GM12878 (cell line): ENCODE measurements around the gene HNMT. TPM values are rescaled to one million over a fixed set of nuclear protein-coding genes. Genes with fewer than 3 reads are reported as not detected.

Experiments
- ATAC-seq: fragments of 200-7000 bp; cut with Tn5 transposase; 3 replicates; pipeline ENCODE4 v1.9.1; 2020; ENCODE audit warnings: mild to moderate bottlenecking, moderate library complexity
- BruUV-seq: library from RNA; stranded (reverse); fragments of 400-500 nt; replicated peaks from 2 replicates; lab custom pipeline; 2021; lab: Mats Ljungman, UMichigan
- CTCF ChIA-PET: fragments of 300-600 bp; sonication (Branson Sonifier 250); formaldehyde crosslinking; extraction: SDS; loops from one replicate; lab custom pipeline; 2021; ENCODE audit warnings: inconsistent platforms; lab: Yijun Ruan, JAX
- POLR2A ChIA-PET: fragments of 350-600 bp; formaldehyde crosslinking; extraction: SDS; loops from one replicate; lab custom pipeline; 2021; ENCODE audit warnings: inconsistent platforms; lab: Charles Lee
- RAD21 ChIA-PET: fragments of 300-600 bp; sonication (Branson Sonifier 250); formaldehyde crosslinking; loops from one replicate; lab custom pipeline; 2023; ENCODE audit warnings: antibody characterized with exemption; ENCODE audit not compliant: unreplicated experiment; lab: Charles Lee
- SMC1A ChIA-PET: fragments of 300-600 bp; sonication (Branson Sonifier 250); formaldehyde crosslinking; loops from one replicate; lab custom pipeline; 2023; ENCODE audit not compliant: unreplicated experiment, uncharacterized antibody; lab: Charles Lee
- DNase-seq: peaks from one replicate; pipeline ENCODE4 v3.0.0-alpha.2; 2011; ENCODE audit warnings: low read depth, low spot score
- FAIRE-seq: peaks from 3 replicates; lab custom pipeline; 2011; peaks lifted over from hg19 to GRCh38; lab: Jason Lieb, UNC
- H2AFZ ChIP-seq: 2 replicates; pipeline ENCODE4 v1.6.0; 2011; ENCODE audit warnings: low read depth, low read length, control low read depth; ENCODE audit not compliant: control insufficient read depth
- H3K27ac ChIP-seq: 2 replicates; pipeline ENCODE4 v1.5.1; 2011; ENCODE audit warnings: control low read depth; ENCODE audit not compliant: control insufficient read depth, insufficient read depth
- H3K27me3 ChIP-seq, 2 experiments: replicated peaks in 1 of 2; 2 replicates each; pipeline versions ENCODE4 v1.6.0 to v1.6.1; 2011; ENCODE audit warnings: low read length in 1 of 2; ENCODE audit not compliant: control insufficient read depth in 2 of 2, insufficient read depth in 2 of 2
- H3K36me3 ChIP-seq, 2 experiments: 2 replicates each; pipeline ENCODE4 v1.5.1; 2011; ENCODE audit warnings: low read length in 1 of 2; ENCODE audit not compliant: control insufficient read depth in 2 of 2, insufficient read depth in 2 of 2
- H3K4me1 ChIP-seq: 2 replicates; pipeline ENCODE4 v1.6.1; 2011; ENCODE audit warnings: mild to moderate bottlenecking, low read length, moderate library complexity, mixed read lengths; ENCODE audit not compliant: control insufficient read depth, insufficient read depth
- H3K4me2 ChIP-seq: 2 replicates; pipeline ENCODE4 v1.6.0; 2011; ENCODE audit warnings: control low read depth; ENCODE audit not compliant: control insufficient read depth, insufficient read depth
- H3K4me3 ChIP-seq: fragments of 200-600 bp; sonication (generic); 2 replicates; pipeline ENCODE4 v1.5.1; 2016
- H3K79me2 ChIP-seq: 2 replicates; pipeline ENCODE4 v1.6.0; 2011; ENCODE audit warnings: low read length; ENCODE audit not compliant: control insufficient read depth, insufficient read depth
- H3K9ac ChIP-seq: 2 replicates; pipeline ENCODE4 v1.8.0; 2011; ENCODE audit warnings: low read length, control low read depth, mixed read lengths; ENCODE audit not compliant: control insufficient read depth, insufficient read depth
- H3K9me3 ChIP-seq: replicated peaks from 3 replicates; pipeline ENCODE4 v1.5.1; 2011; ENCODE audit warnings: mild to moderate bottlenecking, low read length; ENCODE audit not compliant: control insufficient read depth, insufficient read depth
- H4K20me1 ChIP-seq: 2 replicates; pipeline ENCODE4 v1.6.0; 2011; ENCODE audit not compliant: control insufficient read depth, insufficient read depth
- BACH1 ChIP-seq: fragments of 450-650 bp; IDR thresholded peaks from 2 replicates; pipeline ENCODE4 v1.6.1; 2017; ENCODE audit warnings: mild to moderate bottlenecking, borderline replicate concordance
- CBX3 ChIP-seq: fragments of 200-600 bp; sonication (generic); IDR thresholded peaks from 2 replicates; pipeline ENCODE4 v1.6.1; 2016; ENCODE audit warnings: low read depth, borderline replicate concordance
- CREM ChIP-seq: IDR thresholded peaks from 2 replicates; pipeline ENCODE4 v1.6.1; 2014; ENCODE audit warnings: antibody characterized with exemption, low read depth
- EP300 ChIP-seq, 2 experiments: fragments of 150-350 bp in 1 of 2; IDR thresholded peaks; 2 replicates each; pipeline ENCODE4 v1.6.1; 2011 to 2012; ENCODE audit warnings: low read depth in 2 of 2, low read length in 2 of 2, borderline replicate concordance in 1 of 2, improper control_type of control experiment in 1 of 2, inconsistent platforms in 1 of 2; ENCODE audit not compliant: control insufficient read depth in 1 of 2
- ETV6 ChIP-seq, 2 experiments: fragments of 450-650 bp in 1 of 2; IDR thresholded peaks in 1 of 2; conservative IDR thresholded peaks in 1 of 2; 2 replicates each; pipeline ENCODE4 v1.6.1; 2014; ENCODE audit warnings: antibody characterized with exemption in 1 of 2, borderline replicate concordance in 1 of 2, low read depth in 1 of 2, mild to moderate bottlenecking in 1 of 2, moderate library complexity in 1 of 2
- GABPA ChIP-seq: IDR thresholded peaks from 2 replicates; pipeline ENCODE4 v1.6.1; 2014; ENCODE audit warnings: antibody characterized with exemption, low read depth, mild to moderate bottlenecking, inconsistent platforms
- GATAD2B ChIP-seq: fragments of 450-650 bp; conservative IDR thresholded peaks from 2 replicates; pipeline ENCODE4 v1.6.1; 2017; ENCODE audit warnings: low read depth, mild to moderate bottlenecking, moderate library complexity
- HCFC1 ChIP-seq: fragments of 150-350 bp; IDR thresholded peaks from 2 replicates; pipeline ENCODE4 v1.6.1; 2014; ENCODE audit warnings: low read length
- NFIC ChIP-seq: IDR thresholded peaks from 2 replicates; pipeline ENCODE4 v1.6.1; 2012; ENCODE audit warnings: low read depth, mild to moderate bottlenecking, inconsistent platforms, low read length, moderate library complexity
- SIX5 ChIP-seq: IDR thresholded peaks from 2 replicates; pipeline ENCODE4 v1.6.1; 2011; ENCODE audit warnings: mild to moderate bottlenecking, low read depth, low read length, moderate library complexity; ENCODE audit not compliant: severe bottlenecking
- SMARCA5 ChIP-seq: fragments of 450-650 bp; IDR thresholded peaks from 2 replicates; pipeline ENCODE4 v1.6.1; 2017; ENCODE audit warnings: mild to moderate bottlenecking
- SREBF1 ChIP-seq: IDR thresholded peaks from 2 replicates; pipeline ENCODE4 v1.6.1; 2012; ENCODE audit warnings: mild to moderate bottlenecking, low read length
- TCF12 ChIP-seq: IDR thresholded peaks from 2 replicates; pipeline ENCODE4 v1.6.1; 2011; ENCODE audit warnings: low read depth, mild to moderate bottlenecking, low read length
- WRNIP1 ChIP-seq: IDR thresholded peaks from 2 replicates; pipeline ENCODE4 v1.6.1; 2011; ENCODE audit warnings: low read depth, low read length, improper control_type of control experiment, borderline replicate concordance
- ZBED1 ChIP-seq: IDR thresholded peaks from 2 replicates; pipeline ENCODE4 v1.6.1; 2016; ENCODE audit warnings: borderline replicate concordance
- WGBS: methylation state at CpG from one replicate; pipeline ENCODE4 v1.1.6; 2016; ENCODE audit warnings: low lambda C conversion rate; ENCODE audit not compliant: insufficient replicate concordance, insufficient coverage; ENCODE audit errors: missing lambda C conversion rate; 5-methylcytosine and 5-hydroxymethylcytosine counted together
- in situ Hi-C: fragments of 300-500 bp; cut with MboI; formaldehyde crosslinking; loops from 9 replicates; pipeline ENCODE4 v1.14.3; 2018; ENCODE audit warnings: mixed read lengths
- intact Hi-C: fragments of 100-400 bp; cut with micrococcal nuclease; formaldehyde crosslinking; loops from one replicate; pipeline ENCODE4 v1.14.2; 2022; ENCODE audit not compliant: unreplicated experiment
- polyA plus RNA-seq, 11 experiments: library from polyadenylated mRNA; depleted of rRNA in 4 of 11; unstranded in 6 of 11; stranded (reverse) in 5 of 11; fragments of >200 nt; fragmentation: Nextera tagmentation in 4 of 11; fragmentation: Illumina TruSeq in 1 of 11; extraction: Ambion mirVana in 4 of 11; extraction: Trizol in 1 of 11; gene quantifications; 1 replicate in 1 of 11; 2 replicates in 10 of 11; pipeline versions ENCODE4 v1.2.1 to v1.2.3, GENCODE V29; 2011 to 2016; ENCODE audit warnings: inconsistent platforms in 2 of 11, missing spikeins in 2 of 11, low read depth in 1 of 11
- total RNA-seq, 4 experiments: library from RNA; depleted of rRNA in 3 of 4; stranded (reverse); fragments of >200 nt in 3 of 4; fragmentation: Illumina TruSeq in 1 of 4; extraction: Trizol in 1 of 4; gene quantifications; 2 replicates each; pipeline versions ENCODE4 v1.2.1 to v1.2.3, GENCODE V29; 2013 to 2021
- TF ChIP-seq, protein P1 (sequence below): IDR thresholded peaks from 2 replicates; pipeline ENCODE4 v1.6.1; 2011; ENCODE audit warnings: low read depth, mild to moderate bottlenecking, low read length, moderate library complexity, borderline replicate concordance; ENCODE audit errors: extremely low read depth

The HNMT gene
- total and polyA plus RNA-seq, 10 of the 15 experiments (the other 5 are each of a cell fraction or from before 2014, with no cell fraction given), result not detected

DNA sequence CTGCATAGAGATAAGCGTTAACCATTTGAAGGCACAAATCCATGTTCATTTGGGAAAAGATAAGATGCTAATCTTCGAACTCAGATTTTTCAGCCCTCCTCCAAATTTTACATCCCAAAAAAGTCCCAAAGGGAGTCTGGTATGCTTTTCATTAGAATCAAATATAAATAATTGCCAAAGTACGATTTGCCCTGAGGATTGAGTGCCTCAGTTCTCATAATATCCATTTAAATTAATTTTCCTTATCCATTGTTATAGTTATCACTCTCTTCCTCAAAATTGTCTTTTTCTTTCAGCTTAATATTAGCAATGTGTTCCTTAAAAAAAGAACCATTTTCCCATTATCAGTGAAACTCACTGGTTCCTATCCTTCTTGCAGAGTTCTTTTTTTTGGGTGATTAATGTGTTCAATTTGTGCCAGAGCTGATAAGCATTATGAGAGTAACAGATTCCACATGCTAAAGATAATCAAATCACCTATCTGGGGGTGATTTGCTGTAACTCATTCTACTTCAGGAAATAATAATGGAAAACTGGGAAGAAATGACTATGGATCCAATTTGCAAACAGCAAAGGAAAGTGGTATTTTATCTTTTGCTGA is 686 bp downstream of the HNMT start:
- POLR2A ChIA-PET, result interaction anchor here (0.5 to 0.6 kb wide), 2 partner anchors 8 to 29 kb away, joined by 3 to 5 read pairs; no protein-coding TSS in a partner anchor
- Histone ChIP-seq H3K27me3 (no peaks in the 10 kb centered on the region), H3K9me3 (no peaks in the 10 kb centered on the region), H3K4me2 (no peak overlapping the region), H3K4me1 (no peaks in the 10 kb centered on the region), H3K27ac (no peak overlapping the region), H3K9ac (no peak overlapping the region), H4K20me1 (no peaks in the 10 kb centered on the region), H3K4me3 (no peak overlapping the region), H2AFZ (no peak overlapping the region), H3K79me2 (no peaks in the 10 kb centered on the region), H3K36me3 (no peaks in the 10 kb centered on the region)
- no peak for TF ChIP-seq CREM
- no peak for TF ChIP-seq GATAD2B
- TF ChIP-seq BACH1, result no peak
- TF ChIP-seq SMARCA5, result no peak
- no peak for TF ChIP-seq NFIC
- no peak for TF ChIP-seq ETV6 (conservative IDR thresholded peaks at IDR 0.05 in 1 of 2, IDR thresholded peaks at IDR 0.05 in 1 of 2; ENCODE audit: borderline replicate concordance in 1 of 2, low read depth in 1 of 2)
- no peak for TF ChIP-seq SREBF1
- TF ChIP-seq, protein P1, sequence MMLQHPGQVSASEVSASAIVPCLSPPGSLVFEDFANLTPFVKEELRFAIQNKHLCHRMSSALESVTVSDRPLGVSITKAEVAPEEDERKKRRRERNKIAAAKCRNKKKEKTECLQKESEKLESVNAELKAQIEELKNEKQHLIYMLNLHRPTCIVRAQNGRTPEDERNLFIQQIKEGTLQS, result no peak
- no peak for TF ChIP-seq WRNIP1
- TF ChIP-seq ZBED1, result no peak
- TF ChIP-seq SIX5, result no peak
- TF ChIP-seq TCF12, result no peak
- TF ChIP-seq HCFC1, result no peak
- TF ChIP-seq CBX3, result no peak
- no peak for TF ChIP-seq GABPA
- TF ChIP-seq EP300 (IDR thresholded peaks at IDR 0.05; ENCODE audit: borderline replicate concordance in 1 of 2, control insufficient read depth in 1 of 2, low read depth in 2 of 2, low read length in 2 of 2), result no peak
- intact Hi-C loops, result no loop called here
- RAD21 ChIA-PET, result interaction anchor here (1.0 kb wide), 1 partner anchor 9 kb away, joined by 3 read pairs; no protein-coding TSS in a partner anchor
- ATAC-seq (no peak), DNase-seq (no peak), FAIRE-seq (no peak)
- WGBS, result 61% methylated on average over 3 of the region's 3 CpGs
- in situ Hi-C loops, result no loop called here
- no TSS peak for BruUV-seq
- CTCF ChIA-PET, result interaction anchor here (0.7 to 1.8 kb wide), 7 partner anchors 9 to 822 kb away, joined by 3 to 5 read pairs (median 3); no protein-coding TSS in a partner anchor
- SMC1A ChIA-PET, result interaction anchor here (0.6 to 1.3 kb wide), 2 partner anchors 11 to 67 kb away, joined by 3 to 4 read pairs; no protein-coding TSS in a partner anchor
